GM19035 (cell line): ENCODE results near the gene OR13C5.

Source experiments
- ATAC-seq: cut with Tn5 transposase; IDR thresholded peaks from one replicate; pipeline ENCODE4 v1.9.1; 2021; ENCODE audit not compliant: unreplicated experiment

OR13C5 gene

DNA sequence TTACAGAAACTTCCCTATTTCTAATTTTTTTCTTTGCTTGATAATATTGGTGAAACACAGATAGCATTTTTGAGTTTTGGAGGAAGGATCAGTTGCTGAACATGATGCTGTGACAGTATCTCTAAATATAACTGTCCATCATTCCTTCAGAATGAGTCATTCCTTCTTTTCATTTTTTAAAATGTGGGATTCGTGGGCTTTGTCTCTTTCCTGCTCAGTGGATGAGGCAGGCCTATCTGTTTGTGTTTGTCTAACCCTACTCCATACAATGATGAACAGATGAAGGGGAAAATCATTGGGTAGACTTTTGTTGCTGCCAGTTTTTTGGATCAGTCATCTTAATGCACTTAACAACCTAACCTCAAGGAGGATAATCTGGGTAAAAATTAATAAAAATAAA is 46.0 kb downstream of the OR13C5 start:
- no peak for ATAC-seq
